ENCODE data around the gene TRIM56. TPM values are rescaled to one million over a fixed set of nuclear protein-coding genes. Genes with fewer than 3 reads are reported as not detected.

TRIM56 gene
- total and polyA plus RNA-seq, 2 of the 13 experiments (the other 11 are each of a cell fraction or from before 2014, with no cell fraction given): 3.2 to 7.1 TPM

GRCh38 chr7:101125989-101126650, 40.8 kb downstream of the TRIM56 start (continued):
- TF ChIP-seq ZNF407 (CRISPR knock-in tag; IDR thresholded peaks at IDR 0.05; ENCODE audit: not compliant biosample characterization) (peak; percentile 17), AHR (CRISPR knock-in tag; IDR thresholded peaks at IDR 0.05) (no peak), POLR2AphosphoS5 (IDR thresholded peaks at IDR 0.05; ENCODE audit: low read depth, low read length) (peak; percentile 44), ZSCAN5A (CRISPR knock-in tag; IDR thresholded peaks at IDR 0.05; ENCODE audit: borderline replicate concordance) (no peak), GPBP1L1 (CRISPR knock-in tag; IDR thresholded peaks at IDR 0.05) (no peak), FOSL1 (CRISPR knock-in tag; IDR thresholded peaks at IDR 0.05; ENCODE audit: borderline replicate concordance) (no peak), PAF1 (CRISPR knock-in tag; IDR thresholded peaks at IDR 0.05) (no peak), SALL1 (CRISPR knock-in tag; IDR thresholded peaks at IDR 0.05) (peak; percentile 72; the same call in 1 of the 2 replicates), NR2C2 (CRISPR knock-in tag; IDR thresholded peaks at IDR 0.05; ENCODE audit: borderline replicate concordance) (no peak), SOX5 (CRISPR knock-in tag; IDR thresholded peaks at IDR 0.05; ENCODE audit: borderline replicate concordance) (no peak; the same call in none of the 2 replicates), ZNF576 (CRISPR knock-in tag; IDR thresholded peaks at IDR 0.05) (no peak), RARG (CRISPR knock-in tag; IDR thresholded peaks at IDR 0.05; ENCODE audit: low read depth) (peak; percentile 23; the same call in 1 of the 2 replicates), ATF5 (CRISPR knock-in tag; IDR thresholded peaks at IDR 0.05; ENCODE audit: low read depth) (no peak), RBM22 (optimal IDR thresholded peaks at IDR 0.05; ENCODE audit: low read length) (no peak), NR2F6 (IDR thresholded peaks at IDR 0.05) (no peak), NR2F6 (CRISPR knock-in tag; IDR thresholded peaks at IDR 0.05) (peak; percentile 35; the same call in 1 of the 2 replicates), ZNF121 (CRISPR knock-in tag; IDR thresholded peaks at IDR 0.05) (peak; percentile 74; the same call in 1 of the 2 replicates), AGO2 (optimal IDR thresholded peaks at IDR 0.05; ENCODE audit: low read depth, low read length) (no peak)
